ENCODE measurements around the gene RASGRP4.

The RASGRP4 gene

DNA sequence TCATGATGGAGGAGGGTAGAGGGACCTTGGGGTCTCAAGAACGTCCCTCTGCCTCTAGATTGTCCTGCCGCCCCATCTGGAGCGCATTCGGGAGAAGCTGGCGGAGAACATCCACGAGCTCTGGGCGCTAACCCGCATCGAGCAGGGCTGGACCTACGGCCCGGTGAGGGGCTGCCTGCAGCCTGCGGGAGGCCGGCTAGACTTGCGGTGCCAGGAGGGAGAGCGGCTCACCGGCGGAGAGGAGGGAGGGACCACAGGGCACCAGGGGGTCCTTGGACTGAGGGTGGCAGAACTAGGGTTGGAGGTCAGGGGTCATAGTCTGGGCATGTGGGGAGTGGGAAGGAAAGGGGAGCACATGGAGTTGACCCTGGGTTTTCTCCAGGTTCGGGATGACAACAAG lies 37.3 kb upstream of the RASGRP4 start:
- no peak overlapping the region for H3K4me3 ChIP-seq (ENCODE audit: severe bottlenecking)
- no peaks in the 10 kb centered on the region for H3K4me1 ChIP-seq (ENCODE audit: insufficient read depth, poor library complexity, severe bottlenecking)
- DNase-seq (ENCODE audit: low spot score) (no peak), ATAC-seq (ENCODE audit: low read depth) (no peak)
- no peak overlapping the region for H3K27ac ChIP-seq (ENCODE audit: poor library complexity, severe bottlenecking)
- TF ChIP-seq, protein P1, sequence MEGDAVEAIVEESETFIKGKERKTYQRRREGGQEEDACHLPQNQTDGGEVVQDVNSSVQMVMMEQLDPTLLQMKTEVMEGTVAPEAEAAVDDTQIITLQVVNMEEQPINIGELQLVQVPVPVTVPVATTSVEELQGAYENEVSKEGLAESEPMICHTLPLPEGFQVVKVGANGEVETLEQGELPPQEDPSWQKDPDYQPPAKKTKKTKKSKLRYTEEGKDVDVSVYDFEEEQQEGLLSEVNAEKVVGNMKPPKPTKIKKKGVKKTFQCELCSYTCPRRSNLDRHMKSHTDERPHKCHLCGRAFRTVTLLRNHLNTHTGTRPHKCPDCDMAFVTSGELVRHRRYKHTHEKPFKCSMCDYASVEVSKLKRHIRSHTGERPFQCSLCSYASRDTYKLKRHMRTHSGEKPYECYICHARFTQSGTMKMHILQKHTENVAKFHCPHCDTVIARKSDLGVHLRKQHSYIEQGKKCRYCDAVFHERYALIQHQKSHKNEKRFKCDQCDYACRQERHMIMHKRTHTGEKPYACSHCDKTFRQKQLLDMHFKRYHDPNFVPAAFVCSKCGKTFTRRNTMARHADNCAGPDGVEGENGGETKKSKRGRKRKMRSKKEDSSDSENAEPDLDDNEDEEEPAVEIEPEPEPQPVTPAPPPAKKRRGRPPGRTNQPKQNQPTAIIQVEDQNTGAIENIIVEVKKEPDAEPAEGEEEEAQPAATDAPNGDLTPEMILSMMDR (IDR thresholded peaks at IDR 0.05; ENCODE audit: poor library complexity, severe bottlenecking): no peak
- no peaks in the 10 kb centered on the region for H3K36me3 ChIP-seq (ENCODE audit: low read depth)
- H3K27me3 ChIP-seq (ENCODE audit: insufficient read depth, poor library complexity, severe bottlenecking): no peaks in the 10 kb centered on the region
- no peaks in the 10 kb centered on the region for H3K9me3 ChIP-seq (ENCODE audit: severe bottlenecking)

DNA sequence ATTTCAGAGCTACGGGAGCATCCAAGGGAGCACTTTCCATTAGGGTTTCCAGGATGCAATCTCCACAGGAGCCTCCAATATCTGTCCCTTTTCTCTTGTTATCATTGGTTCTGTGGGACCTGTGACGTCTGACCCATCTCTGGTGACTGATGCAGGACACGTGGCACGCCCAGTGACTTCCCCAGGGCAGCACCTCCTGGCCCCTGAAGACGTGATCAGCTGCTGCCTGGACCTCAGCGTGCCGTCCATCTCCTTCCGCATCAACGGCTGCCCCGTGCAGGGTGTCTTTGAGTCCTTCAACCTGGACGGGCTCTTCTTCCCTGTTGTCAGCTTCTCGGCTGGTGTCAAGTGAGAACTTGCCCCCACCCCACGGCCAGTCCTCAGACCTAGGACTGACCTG lies 33.0 kb upstream of the RASGRP4 start:
- Histone ChIP-seq H3K27me3 (ENCODE audit: insufficient read depth, poor library complexity, severe bottlenecking) (no peaks in the 10 kb centered on the region), H3K4me1 (ENCODE audit: insufficient read depth, poor library complexity, severe bottlenecking) (no peaks in the 10 kb centered on the region), H3K36me3 (ENCODE audit: low read depth) (no peaks in the 10 kb centered on the region), H3K27ac (ENCODE audit: poor library complexity, severe bottlenecking) (no peak overlapping the region), H3K9me3 (ENCODE audit: severe bottlenecking) (no peaks in the 10 kb centered on the region), H3K4me3 (ENCODE audit: severe bottlenecking) (no peak overlapping the region)
- no peak for ATAC-seq (ENCODE audit: low read depth)
- no peak for DNase-seq (ENCODE audit: low spot score)
- TF ChIP-seq, protein P1 (IDR thresholded peaks at IDR 0.05; ENCODE audit: poor library complexity, severe bottlenecking): no peak

DNA sequence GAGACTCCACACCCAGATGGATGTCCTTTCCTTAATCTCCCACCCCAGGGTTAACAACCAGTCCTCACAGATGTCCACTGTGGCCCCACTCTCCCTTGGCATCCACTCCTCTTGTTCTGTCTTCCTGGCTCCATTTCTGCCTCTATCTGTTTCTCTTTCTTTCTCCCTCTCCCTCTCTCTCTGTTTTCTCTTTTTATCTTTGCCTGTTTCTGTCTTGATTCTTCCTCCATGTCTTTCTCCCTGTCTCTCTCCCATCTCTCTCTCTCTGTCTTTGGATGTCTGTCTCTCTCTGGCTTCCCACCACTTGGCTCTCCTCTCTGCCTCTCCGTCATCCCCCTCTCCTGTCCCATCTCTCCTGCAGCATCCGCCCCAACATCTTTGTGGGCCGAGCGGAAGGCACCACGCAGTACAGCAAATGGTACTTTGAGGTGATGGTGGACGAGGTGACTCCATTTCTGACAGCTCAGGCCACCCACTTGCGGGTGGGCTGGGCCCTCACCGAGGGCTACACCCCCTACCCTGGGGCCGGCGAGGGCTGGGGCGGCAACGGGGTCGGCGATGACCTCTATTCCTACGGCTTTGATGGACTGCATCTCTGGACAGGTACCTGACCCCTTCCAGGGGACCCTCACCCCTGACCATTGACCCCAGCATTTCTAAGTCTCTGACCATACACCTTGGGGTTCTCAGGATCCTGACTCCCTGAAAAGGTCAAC lies 31.8 kb upstream of the RASGRP4 start:
- no peaks in the 10 kb centered on the region for H3K9me3 ChIP-seq (ENCODE audit: severe bottlenecking)
- H3K4me1 ChIP-seq (ENCODE audit: insufficient read depth, poor library complexity, severe bottlenecking): no peaks in the 10 kb centered on the region
- DNase-seq (ENCODE audit: low spot score): no peak
- H3K4me3 ChIP-seq (ENCODE audit: severe bottlenecking): no peak overlapping the region
- ATAC-seq (ENCODE audit: low read depth): no peak
- no peak overlapping the region for H3K27ac ChIP-seq (ENCODE audit: poor library complexity, severe bottlenecking)
- no peaks in the 10 kb centered on the region for H3K36me3 ChIP-seq (ENCODE audit: low read depth)
- no peaks in the 10 kb centered on the region for H3K27me3 ChIP-seq (ENCODE audit: insufficient read depth, poor library complexity, severe bottlenecking)
- TF ChIP-seq, protein P1 (IDR thresholded peaks at IDR 0.05; ENCODE audit: poor library complexity, severe bottlenecking): no peak

- no peak overlapping the region for H3K27ac ChIP-seq (ENCODE audit: poor library complexity, severe bottlenecking)
- no peaks in the 10 kb centered on the region for H3K27me3 ChIP-seq (ENCODE audit: insufficient read depth, poor library complexity, severe bottlenecking)
- TF ChIP-seq, protein P1 (IDR thresholded peaks at IDR 0.05; ENCODE audit: poor library complexity, severe bottlenecking): no peak
- H3K36me3 ChIP-seq (ENCODE audit: low read depth): no peaks in the 10 kb centered on the region
- H3K9me3 ChIP-seq (ENCODE audit: severe bottlenecking): no peaks in the 10 kb centered on the region
- no peaks in the 10 kb centered on the region for H3K4me1 ChIP-seq (ENCODE audit: insufficient read depth, poor library complexity, severe bottlenecking)
- no peak for ATAC-seq (ENCODE audit: low read depth)
- DNase-seq (ENCODE audit: low spot score): no peak
- H3K4me3 ChIP-seq (ENCODE audit: severe bottlenecking): no peak overlapping the region
These were observed 31.2 kb upstream of the RASGRP4 start for GRCh38 chr19:38457202-38457601.

- no peak for DNase-seq (ENCODE audit: low spot score)
These were observed 29.0 kb upstream of the RASGRP4 start for GRCh38 chr19:38455031-38455430.

More at GRCh38 chr19:38455031-38455430, 29.0 kb upstream of the RASGRP4 start:
- TF ChIP-seq, protein P1 (IDR thresholded peaks at IDR 0.05; ENCODE audit: poor library complexity, severe bottlenecking): no peak
- Histone ChIP-seq H3K4me3 (ENCODE audit: severe bottlenecking) (no peak overlapping the region), H3K27me3 (ENCODE audit: insufficient read depth, poor library complexity, severe bottlenecking) (no peaks in the 10 kb centered on the region), H3K9me3 (ENCODE audit: severe bottlenecking) (no peaks in the 10 kb centered on the region), H3K4me1 (ENCODE audit: insufficient read depth, poor library complexity, severe bottlenecking) (no peaks in the 10 kb centered on the region), H3K36me3 (ENCODE audit: low read depth) (no peaks in the 10 kb centered on the region), H3K27ac (ENCODE audit: poor library complexity, severe bottlenecking) (no peak overlapping the region)
- no peak for ATAC-seq (ENCODE audit: low read depth)
